H9 (cell line): Measurements from ENCODE around the gene SMIM21. TPM values are rescaled to one million over a fixed set of nuclear protein-coding genes. Genes with fewer than 3 reads are reported as not detected.

Experiments
- DNase-seq: peaks from one replicate; pipeline ENCODE4 v3.0.0-alpha.2; 2017
- H2AFZ ChIP-seq: one replicate; pipeline ENCODE4 v1.6.1; 2013; ENCODE audit warnings: mild to moderate bottlenecking, low read length, control low read depth, moderate library complexity
- H2AK5ac ChIP-seq: 2 replicates; pipeline ENCODE4 v1.6.1; 2013; ENCODE audit warnings: low read length, control low read depth, mixed read lengths; ENCODE audit not compliant: insufficient read length
- H2BK120ac ChIP-seq: one replicate; pipeline ENCODE4 v1.6.1; 2013; ENCODE audit warnings: low read depth, mild to moderate bottlenecking, low read length, control low read depth, inconsistent platforms; ENCODE audit not compliant: poor library complexity, severe bottlenecking
- H2BK12ac ChIP-seq: 2 replicates; pipeline ENCODE4 v1.6.1; 2013; ENCODE audit warnings: low read length, control low read depth, mixed read lengths, low read depth; ENCODE audit not compliant: insufficient read length
- H2BK15ac ChIP-seq: 2 replicates; pipeline ENCODE4 v1.6.1; 2013; ENCODE audit warnings: low read depth, low read length, control low read depth
- H2BK20ac ChIP-seq: one replicate; pipeline ENCODE4 v1.6.1; 2013; ENCODE audit warnings: low read depth, mild to moderate bottlenecking, low read length, control low read depth, inconsistent platforms; ENCODE audit not compliant: poor library complexity, severe bottlenecking
- H2BK5ac ChIP-seq: 2 replicates; pipeline ENCODE4 v1.6.1; 2013; ENCODE audit warnings: low read length, control low read depth, mixed read lengths; ENCODE audit not compliant: insufficient read length
- H3K14ac ChIP-seq: 2 replicates; pipeline ENCODE4 v1.6.1; 2013; ENCODE audit warnings: low read length, control low read depth; ENCODE audit not compliant: insufficient read depth
- H3K18ac ChIP-seq: 2 replicates; pipeline ENCODE4 v1.6.1; 2013; ENCODE audit warnings: low read depth, mild to moderate bottlenecking, mixed read lengths, low read length, control low read depth; ENCODE audit not compliant: insufficient read length
- H3K23ac ChIP-seq: 2 replicates; pipeline ENCODE4 v1.6.1; 2013; ENCODE audit warnings: low read length, control low read depth, mixed read lengths, low read depth; ENCODE audit not compliant: insufficient read length
- H3K23me2 ChIP-seq: 2 replicates; pipeline ENCODE4 v1.6.1; 2013; ENCODE audit warnings: low read depth, mild to moderate bottlenecking, mixed read lengths, low read length, control low read depth; ENCODE audit not compliant: insufficient read length, poor library complexity, severe bottlenecking
- H3K27ac ChIP-seq: 2 replicates; pipeline ENCODE4 v1.5.1; 2013; ENCODE audit warnings: low read length, control low read depth, mixed read lengths, low read depth; ENCODE audit not compliant: insufficient read length
- H3K27me3 ChIP-seq: 2 replicates; pipeline ENCODE4 v1.6.1; 2013; ENCODE audit warnings: low read length, control low read depth, inconsistent platforms; ENCODE audit not compliant: insufficient read depth
- H3K4ac ChIP-seq: 2 replicates; pipeline ENCODE4 v1.6.1; 2013; ENCODE audit warnings: low read depth, mild to moderate bottlenecking, control low read depth, inconsistent platforms, low read length, moderate library complexity
- H3K4me1 ChIP-seq: 2 replicates; pipeline ENCODE4 v1.6.1; 2013; ENCODE audit warnings: low read length, control low read depth, inconsistent platforms; ENCODE audit not compliant: insufficient read depth
- H3K4me2 ChIP-seq: 2 replicates; pipeline ENCODE4 v1.6.1; 2013; ENCODE audit warnings: low read length, control low read depth, mixed read lengths; ENCODE audit not compliant: insufficient read length, insufficient read depth
- H3K56ac ChIP-seq: 2 replicates; pipeline ENCODE4 v1.6.1; 2013; ENCODE audit warnings: low read depth, mild to moderate bottlenecking, mixed read lengths, low read length, control low read depth; ENCODE audit not compliant: insufficient read length
- H3K79me1 ChIP-seq: 2 replicates; pipeline ENCODE4 v1.6.1; 2013; ENCODE audit warnings: low read depth, mild to moderate bottlenecking, moderate library complexity, low read length, control low read depth, inconsistent platforms; ENCODE audit not compliant: insufficient read depth, poor library complexity, severe bottlenecking
- H3K79me2 ChIP-seq: 2 replicates; pipeline ENCODE4 v1.6.1; 2013; ENCODE audit warnings: low read length, control low read depth, inconsistent platforms; ENCODE audit not compliant: insufficient read depth
- H3K9ac ChIP-seq: 2 replicates; pipeline ENCODE4 v1.6.1; 2013; ENCODE audit warnings: low read length, control low read depth, mixed read lengths; ENCODE audit not compliant: insufficient read length; ENCODE audit errors: extremely low read depth
- H3K9me3 ChIP-seq: one replicate; pipeline ENCODE4 v1.6.1; 2013; ENCODE audit warnings: low read depth, low read length, inconsistent platforms; ENCODE audit not compliant: control insufficient read depth
- H3T11ph ChIP-seq: one replicate; pipeline ENCODE4 v1.6.1; 2013; ENCODE audit warnings: mild to moderate bottlenecking, low read length, control low read depth, inconsistent platforms
- H4K20me1 ChIP-seq: one replicate; pipeline ENCODE4 v1.6.1; 2013; ENCODE audit not compliant: control insufficient read depth, insufficient read length, insufficient read depth
- H4K5ac ChIP-seq: 2 replicates; pipeline ENCODE4 v1.6.1; 2013; ENCODE audit warnings: low read depth, mild to moderate bottlenecking, mixed read lengths, low read length, control low read depth; ENCODE audit not compliant: insufficient read length
- H4K8ac ChIP-seq: replicated peaks from 2 replicates; pipeline ENCODE4 v1.6.1; 2013; ENCODE audit warnings: low read length, control low read depth, mixed read lengths, low read depth; ENCODE audit not compliant: insufficient read length
- H4K91ac ChIP-seq: 2 replicates; pipeline ENCODE4 v1.6.1; 2013; ENCODE audit warnings: low read depth, mild to moderate bottlenecking, moderate library complexity, mixed read lengths, low read length, control low read depth; ENCODE audit not compliant: insufficient read length
- H3K27ac Mint-ChIP-seq, 3 experiments: 2 replicates in 2 of 3; 3 replicates in 1 of 3; pipeline ENCODE4 v1.8.0; 2020 to 2021; ENCODE audit warnings: mixed read lengths in 3 of 3, mild to moderate bottlenecking in 1 of 3, moderate library complexity in 1 of 3
- H3K27me3 Mint-ChIP-seq: 2 replicates; pipeline ENCODE4 v1.8.0; 2021; ENCODE audit warnings: low read depth, mild to moderate bottlenecking, moderate library complexity, mixed read lengths
- H3K36me3 Mint-ChIP-seq, 3 experiments: 2 replicates in 2 of 3; 3 replicates in 1 of 3; pipeline ENCODE4 v1.8.0; 2020 to 2021; ENCODE audit warnings: low read depth in 3 of 3, mixed read lengths in 3 of 3; ENCODE audit not compliant: insufficient read depth in 1 of 3
- H3K4me1 Mint-ChIP-seq, 2 experiments: 2 replicates each; pipeline ENCODE4 v1.8.0; 2020; ENCODE audit warnings: mixed read lengths in 2 of 2
- H3K4me3 Mint-ChIP-seq, 2 experiments: 2 replicates in 1 of 2; 3 replicates in 1 of 2; pipeline ENCODE4 v1.8.0; 2020 to 2021; ENCODE audit warnings: mild to moderate bottlenecking in 2 of 2, mixed read lengths in 2 of 2, moderate library complexity in 1 of 2
- H3K9me3 Mint-ChIP-seq, 2 experiments: 2 replicates in 1 of 2; 3 replicates in 1 of 2; pipeline ENCODE4 v1.8.0; 2020; ENCODE audit warnings: mild to moderate bottlenecking in 2 of 2, mixed read lengths in 2 of 2, moderate library complexity in 1 of 2
- WGBS: extraction: QIAGEN DNeasy Blood & Tissue Kit; methylation state at CpG from one replicate; pipeline ENCODE4 v1.1.7; 2013; ENCODE audit warnings: missing lambda C conversion rate, low lambda C conversion rate, mixed read lengths; ENCODE audit not compliant: insufficient read length; ENCODE audit errors: extremely low coverage; 5-methylcytosine and 5-hydroxymethylcytosine counted together
- total RNA-seq: library from RNA; stranded (reverse); gene quantifications from 2 replicates; pipeline ENCODE4 v1.2.1, GENCODE V29; 2021
- TF ChIP-seq, protein P1 (sequence below): fragments of 200-600 bp; sonication (generic); conservative IDR thresholded peaks from 3 replicates; pipeline ENCODE4 v1.8.0; 2021; ENCODE audit warnings: antibody characterized with exemption, mild to moderate bottlenecking

Gene SMIM21
- total RNA-seq, 1 experiment from 2014 or later = not detected

- Histone ChIP-seq H3K23me2 (no peaks in the 10 kb centered on the region), H2AFZ (no peak overlapping the region), H3K79me2 (no peaks in the 10 kb centered on the region), H3K18ac (no peak overlapping the region), H3T11ph (no peak overlapping the region), H3K9ac (no peak overlapping the region), H4K91ac (no peak overlapping the region), H2BK120ac (no peak overlapping the region), H3K4me1 (no peaks in the 10 kb centered on the region), H3K4ac (no peak overlapping the region), H3K79me1 (no peaks in the 10 kb centered on the region), H3K14ac (no peak overlapping the region), H3K9me3 (no peaks in the 10 kb centered on the region), H3K56ac (no peak overlapping the region), H4K8ac (no peak overlapping the region), H4K20me1 (no peaks in the 10 kb centered on the region), H2BK12ac (no peak overlapping the region), H3K23ac (no peak overlapping the region), H2AK5ac (no peak overlapping the region), H3K4me2 (no peak overlapping the region), H4K5ac (no peak overlapping the region), H2BK5ac (no peak overlapping the region), H3K27ac (no peak overlapping the region), H3K27me3 (no peaks in the 10 kb centered on the region), H2BK15ac (no peak overlapping the region), H2BK20ac (no peak overlapping the region)
- Mint-ChIP-seq H3K36me3 (peaks cover 5 to 9% (median 8%) of the 10 kb centered on the region in 3 experiments), H3K4me1 (peaks cover 4% of the 10 kb centered on the region in 2 experiments), H3K4me3 (no peak overlapping the region), H3K27me3 (peaks cover 3% of the 10 kb centered on the region), H3K27ac (no peak overlapping the region), H3K9me3 (peaks cover 5 to 8% of the 10 kb centered on the region in 2 experiments)
- WGBS = no CpG with 5 or more reads among the region's 11 CpGs
- DNase-seq = no peak
- TF ChIP-seq, protein P1, sequence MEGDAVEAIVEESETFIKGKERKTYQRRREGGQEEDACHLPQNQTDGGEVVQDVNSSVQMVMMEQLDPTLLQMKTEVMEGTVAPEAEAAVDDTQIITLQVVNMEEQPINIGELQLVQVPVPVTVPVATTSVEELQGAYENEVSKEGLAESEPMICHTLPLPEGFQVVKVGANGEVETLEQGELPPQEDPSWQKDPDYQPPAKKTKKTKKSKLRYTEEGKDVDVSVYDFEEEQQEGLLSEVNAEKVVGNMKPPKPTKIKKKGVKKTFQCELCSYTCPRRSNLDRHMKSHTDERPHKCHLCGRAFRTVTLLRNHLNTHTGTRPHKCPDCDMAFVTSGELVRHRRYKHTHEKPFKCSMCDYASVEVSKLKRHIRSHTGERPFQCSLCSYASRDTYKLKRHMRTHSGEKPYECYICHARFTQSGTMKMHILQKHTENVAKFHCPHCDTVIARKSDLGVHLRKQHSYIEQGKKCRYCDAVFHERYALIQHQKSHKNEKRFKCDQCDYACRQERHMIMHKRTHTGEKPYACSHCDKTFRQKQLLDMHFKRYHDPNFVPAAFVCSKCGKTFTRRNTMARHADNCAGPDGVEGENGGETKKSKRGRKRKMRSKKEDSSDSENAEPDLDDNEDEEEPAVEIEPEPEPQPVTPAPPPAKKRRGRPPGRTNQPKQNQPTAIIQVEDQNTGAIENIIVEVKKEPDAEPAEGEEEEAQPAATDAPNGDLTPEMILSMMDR = no peak
These were observed 66.6 kb downstream of the SMIM21 start for GRCh38 chr18:75360941-75361340.
